HepG2 (cell line): ENCODE measurements around the gene FBXW12. TPM values are rescaled to one million over a fixed set of nuclear protein-coding genes. Genes with fewer than 3 reads are reported as not detected.

Experiments
- CBFB ChIP-seq: sonication (generic); formaldehyde crosslinking; IDR thresholded peaks from 2 replicates; pipeline ENCODE4 v1.4.0; 2020; ENCODE audit warnings: missing genetic modification reagents
- CEBPB ChIP-seq: IDR thresholded peaks from 2 replicates; pipeline ENCODE4 v1.6.1; 2011; ENCODE audit warnings: low read depth, low read length, improper control_type of control experiment, borderline replicate concordance
- HOXA9 ChIP-seq: sonication (generic); formaldehyde crosslinking; IDR thresholded peaks from 2 replicates; pipeline ENCODE4 v1.8.1; 2022; ENCODE audit warnings: missing genetic modification reagents, mild to moderate bottlenecking, moderate library complexity, borderline replicate concordance
- MTERF4 ChIP-seq: sonication (generic); formaldehyde crosslinking; IDR thresholded peaks from 2 replicates; pipeline ENCODE4 v1.8.0; 2023; ENCODE audit warnings: mild to moderate bottlenecking, missing genetic modification reagents
- NFATC3 ChIP-seq: sonication (generic); formaldehyde crosslinking; IDR thresholded peaks from 2 replicates; pipeline ENCODE4 v1.5.1; 2020; ENCODE audit warnings: mild to moderate bottlenecking, missing genetic modification reagents
- NPAS2 ChIP-seq: sonication (generic); formaldehyde crosslinking; IDR thresholded peaks from 2 replicates; pipeline ENCODE4 v1.8.0; 2022; ENCODE audit warnings: mild to moderate bottlenecking, missing genetic modification reagents, borderline replicate concordance
- PLSCR1 ChIP-seq: sonication (generic); formaldehyde crosslinking; IDR thresholded peaks from 2 replicates; pipeline ENCODE4 v1.5.0; 2020; ENCODE audit warnings: missing genetic modification reagents, mild to moderate bottlenecking, borderline replicate concordance
- PPARG ChIP-seq: conservative IDR thresholded peaks from 2 replicates; pipeline ENCODE4 v1.6.1; 2016; ENCODE audit warnings: missing biosample characterization, missing genetic modification reagents
- RXRA ChIP-seq: sonication (generic); formaldehyde crosslinking; IDR thresholded peaks from 2 replicates; pipeline ENCODE4 v1.5.1; 2020; ENCODE audit warnings: missing genetic modification reagents
- XRCC5 ChIP-seq: fragments of 200-400 bp; formaldehyde crosslinking; optimal IDR thresholded peaks from 2 replicates; pipeline ENCODE3; 2017; ENCODE audit warnings: mild to moderate bottlenecking, low read length
- ZBTB8A ChIP-seq: sonication (generic); formaldehyde crosslinking; IDR thresholded peaks from 2 replicates; pipeline ENCODE4 v1.4.0; 2020; ENCODE audit warnings: mild to moderate bottlenecking, low read depth, missing genetic modification reagents, borderline replicate concordance
- ZHX2 ChIP-seq, 2 experiments: sonication (generic) in 1 of 2; formaldehyde crosslinking in 1 of 2; IDR thresholded peaks; 2 replicates each; pipeline versions ENCODE4 v1.6.1 to v1.9.0; 2014 to 2022; ENCODE audit warnings: antibody characterized with exemption in 1 of 2, borderline replicate concordance in 1 of 2, inconsistent platforms in 1 of 2, low read depth in 1 of 2, missing genetic modification reagents in 1 of 2
- ZMYM3 ChIP-seq: sonication (generic); formaldehyde crosslinking; IDR thresholded peaks from 2 replicates; pipeline ENCODE4 v1.5.1; 2020; ENCODE audit warnings: mild to moderate bottlenecking, missing genetic modification reagents
- ZNF329 ChIP-seq: sonication (generic); formaldehyde crosslinking; IDR thresholded peaks from 2 replicates; pipeline ENCODE4 v1.9.0; 2021; ENCODE audit warnings: low read depth, mild to moderate bottlenecking, missing genetic modification reagents
- ZNF333 ChIP-seq: sonication (generic); formaldehyde crosslinking; IDR thresholded peaks from 2 replicates; pipeline ENCODE4 v1.4.0; 2020; ENCODE audit warnings: mild to moderate bottlenecking, missing genetic modification reagents, borderline replicate concordance
- ZNF337 ChIP-seq: sonication (generic); formaldehyde crosslinking; IDR thresholded peaks from 2 replicates; pipeline ENCODE4 v1.5.1; 2020; ENCODE audit warnings: missing genetic modification reagents, low read depth, mild to moderate bottlenecking, borderline replicate concordance
- ZNF496 ChIP-seq: sonication (generic); formaldehyde crosslinking; IDR thresholded peaks from 2 replicates; pipeline ENCODE4 v1.8.1; 2023; ENCODE audit warnings: mild to moderate bottlenecking, moderate library complexity, missing genetic modification reagents; ENCODE audit not compliant: insufficient replicate concordance
- polyA plus RNA-seq, 8 experiments: library from polyadenylated mRNA; depleted of rRNA in 3 of 8; stranded (reverse) in 7 of 8; unstranded in 1 of 8; fragments of >200 nt; fragmentation: Illumina TruSeq in 4 of 8; extraction: Trizol in 4 of 8; gene quantifications; 2 replicates each; pipeline versions ENCODE4 v1.2.1 to v1.2.3, GENCODE V29; 2011 to 2016; ENCODE audit warnings: low read depth in 4 of 8, missing spikeins in 1 of 8, mixed read lengths in 1 of 8; ENCODE audit not compliant: insufficient read depth in 1 of 8
- total RNA-seq, 5 experiments: library from RNA; depleted of rRNA; stranded (reverse); fragments of >200 nt; fragmentation: Illumina TruSeq; extraction: Trizol; gene quantifications; 2 replicates each; pipeline ENCODE4 v1.2.3, GENCODE V29; 2016; ENCODE audit warnings: low read depth in 1 of 5
- TF ChIP-seq, protein P1 (sequence below): sonication (generic); formaldehyde crosslinking; IDR thresholded peaks from 2 replicates; pipeline ENCODE4 v1.4.0; 2020; ENCODE audit warnings: mild to moderate bottlenecking, low read depth, missing genetic modification reagents

The FBXW12 gene
- total and polyA plus RNA-seq, 2 of the 13 experiments (the other 11 are each of a cell fraction or from before 2014, with no cell fraction given): not detected

DNA sequence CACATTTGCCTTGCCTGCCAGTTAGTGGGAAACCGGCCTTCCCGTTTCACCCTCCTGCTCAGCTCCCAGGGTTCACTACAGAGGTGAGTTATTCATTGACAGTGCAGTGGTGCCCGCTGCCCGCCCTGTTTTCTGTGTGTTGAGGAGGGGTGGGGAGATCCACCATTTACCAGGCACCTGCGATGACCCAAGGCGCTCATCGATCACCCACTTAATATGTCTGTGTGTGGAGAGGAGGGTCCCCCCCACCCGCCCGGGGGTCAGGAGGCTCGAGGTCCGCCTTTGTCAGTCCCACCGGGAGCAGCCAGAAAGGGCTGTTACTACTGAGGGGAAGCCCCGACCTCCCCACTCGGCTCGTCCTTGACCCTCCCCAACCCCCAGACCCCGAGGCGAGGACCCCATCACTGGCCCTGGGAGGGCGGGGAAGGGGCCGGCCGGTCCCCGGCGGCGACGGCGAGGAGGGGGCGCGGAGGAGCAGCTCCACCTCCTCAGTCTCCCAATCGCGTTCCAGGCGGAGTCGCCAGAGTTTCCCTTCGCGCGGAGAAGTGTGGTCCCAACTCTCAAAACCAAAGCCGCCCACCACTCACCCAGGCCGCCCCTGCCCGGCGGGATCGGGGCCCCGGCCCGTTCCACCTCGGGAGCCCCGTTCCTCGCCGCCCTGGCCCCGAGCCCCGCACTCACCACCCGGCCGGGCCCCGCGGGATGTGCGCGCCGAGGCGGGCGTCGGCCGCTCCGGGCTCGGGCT lies 56.7 kb downstream of the FBXW12 start (continued):
- TF ChIP-seq PPARG (CRISPR knock-in tag) (no peak), ZNF329 (CRISPR knock-in tag) (no peak), ZHX2 (IDR thresholded peaks at IDR 0.05; ENCODE audit: low read depth) (no peak), ZHX2 (CRISPR knock-in tag; IDR thresholded peaks at IDR 0.05; ENCODE audit: borderline replicate concordance) (no peak), ZNF333 (CRISPR knock-in tag) (no peak), HOXA9 (CRISPR knock-in tag) (0 out of 2 replicates have a peak, but pooled peaks have one; percentile 50), ZNF496 (CRISPR knock-in tag) (no peak), NFATC3 (CRISPR knock-in tag) (no peak), ZNF337 (no peak), CEBPB (no peak), ZMYM3 (CRISPR knock-in tag) (peak; percentile 49; the same call in 1 of the 2 replicates), MTERF4 (CRISPR knock-in tag) (no peak), RXRA (CRISPR knock-in tag) (peak; percentile 84), NPAS2 (CRISPR knock-in tag) (no peak), XRCC5 (no peak), CBFB (CRISPR knock-in tag) (no peak), ZBTB8A (CRISPR knock-in tag) (no peak), PLSCR1 (no peak)
- TF ChIP-seq, protein P1, sequence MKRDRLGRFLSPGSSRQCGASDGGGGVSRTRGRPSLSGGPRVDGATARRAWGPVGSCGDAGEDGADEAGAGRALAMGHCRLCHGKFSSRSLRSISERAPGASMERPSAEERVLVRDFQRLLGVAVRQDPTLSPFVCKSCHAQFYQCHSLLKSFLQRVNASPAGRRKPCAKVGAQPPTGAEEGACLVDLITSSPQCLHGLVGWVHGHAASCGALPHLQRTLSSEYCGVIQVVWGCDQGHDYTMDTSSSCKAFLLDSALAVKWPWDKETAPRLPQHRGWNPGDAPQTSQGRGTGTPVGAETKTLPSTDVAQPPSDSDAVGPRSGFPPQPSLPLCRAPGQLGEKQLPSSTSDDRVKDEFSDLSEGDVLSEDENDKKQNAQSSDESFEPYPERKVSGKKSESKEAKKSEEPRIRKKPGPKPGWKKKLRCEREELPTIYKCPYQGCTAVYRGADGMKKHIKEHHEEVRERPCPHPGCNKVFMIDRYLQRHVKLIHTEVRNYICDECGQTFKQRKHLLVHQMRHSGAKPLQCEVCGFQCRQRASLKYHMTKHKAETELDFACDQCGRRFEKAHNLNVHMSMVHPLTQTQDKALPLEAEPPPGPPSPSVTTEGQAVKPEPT (CRISPR knock-in tag): no peak
